ENCODE data around the gene ZNF536. TPM values are rescaled to one million over a fixed set of nuclear protein-coding genes. Genes with fewer than 3 reads are reported as not detected.
"Not testable (repeated sequence)": the region's sequence is repeated elsewhere in the genome, so short reads cannot be mapped to it uniquely, and the experiment has no call there.

The ZNF536 gene
- total and polyA plus RNA-seq, 2 donors from 2014 or later, result 0.19 to 0.25 TPM

DNA sequence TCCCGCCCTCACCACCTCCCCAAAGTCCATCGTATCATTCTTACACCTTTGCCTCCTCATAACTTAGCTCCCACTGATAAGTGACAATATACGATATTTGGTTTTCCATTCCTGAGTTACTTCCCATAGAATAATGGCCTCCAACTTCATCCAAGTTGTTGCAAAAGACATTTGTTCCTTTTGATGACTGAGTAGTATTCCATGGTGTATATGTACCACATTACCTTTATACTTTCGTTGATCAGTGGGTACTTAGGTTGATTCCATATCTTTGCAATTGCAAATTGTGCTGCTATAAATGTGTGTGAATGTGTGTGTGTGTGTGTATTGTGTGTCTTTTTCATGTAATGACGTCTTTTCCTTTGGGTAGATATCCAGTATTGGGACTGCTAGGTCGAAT is 109.6 kb downstream of the ZNF536 start:
- Histone ChIP-seq H3K9me3 (ENCODE audit: control insufficient read depth in 2 of 3, insufficient read depth in 1 of 3, low read length in 3 of 3) (no peaks in the 10 kb centered on the region), H3K27ac (ENCODE audit: low read depth in 2 of 2, low read length in 2 of 2) (no peak overlapping the region), H3K4me1 (ENCODE audit: control insufficient read depth in 2 of 3, insufficient read depth in 2 of 3, low read depth in 1 of 3, low read length in 3 of 3) (peaks cover 0 to 6% (median 0%) of the 10 kb centered on the region in 3 donors), H3K9ac (ENCODE audit: low read length in 3 of 3) (no peak overlapping the region), H3K36me3 (ENCODE audit: control insufficient read depth in 2 of 3, insufficient read depth in 3 of 3, low read length in 3 of 3) (no peaks in the 10 kb centered on the region), H3K4me3 (ENCODE audit: low read length in 3 of 3) (no peak overlapping the region), H3K27me3 (ENCODE audit: control insufficient read depth, insufficient read depth, low read length) (no peaks in the 10 kb centered on the region)
- intact Hi-C loops (cut with DNase I), result no loop called here
- TF ChIP-seq, protein P1, sequence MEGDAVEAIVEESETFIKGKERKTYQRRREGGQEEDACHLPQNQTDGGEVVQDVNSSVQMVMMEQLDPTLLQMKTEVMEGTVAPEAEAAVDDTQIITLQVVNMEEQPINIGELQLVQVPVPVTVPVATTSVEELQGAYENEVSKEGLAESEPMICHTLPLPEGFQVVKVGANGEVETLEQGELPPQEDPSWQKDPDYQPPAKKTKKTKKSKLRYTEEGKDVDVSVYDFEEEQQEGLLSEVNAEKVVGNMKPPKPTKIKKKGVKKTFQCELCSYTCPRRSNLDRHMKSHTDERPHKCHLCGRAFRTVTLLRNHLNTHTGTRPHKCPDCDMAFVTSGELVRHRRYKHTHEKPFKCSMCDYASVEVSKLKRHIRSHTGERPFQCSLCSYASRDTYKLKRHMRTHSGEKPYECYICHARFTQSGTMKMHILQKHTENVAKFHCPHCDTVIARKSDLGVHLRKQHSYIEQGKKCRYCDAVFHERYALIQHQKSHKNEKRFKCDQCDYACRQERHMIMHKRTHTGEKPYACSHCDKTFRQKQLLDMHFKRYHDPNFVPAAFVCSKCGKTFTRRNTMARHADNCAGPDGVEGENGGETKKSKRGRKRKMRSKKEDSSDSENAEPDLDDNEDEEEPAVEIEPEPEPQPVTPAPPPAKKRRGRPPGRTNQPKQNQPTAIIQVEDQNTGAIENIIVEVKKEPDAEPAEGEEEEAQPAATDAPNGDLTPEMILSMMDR (IDR thresholded peaks at IDR 0.05; ENCODE audit: borderline replicate concordance, extremely low read depth, insufficient read depth), result no peak
- FAIRE-seq, result no peak
- no peak for DNase-seq

DNA sequence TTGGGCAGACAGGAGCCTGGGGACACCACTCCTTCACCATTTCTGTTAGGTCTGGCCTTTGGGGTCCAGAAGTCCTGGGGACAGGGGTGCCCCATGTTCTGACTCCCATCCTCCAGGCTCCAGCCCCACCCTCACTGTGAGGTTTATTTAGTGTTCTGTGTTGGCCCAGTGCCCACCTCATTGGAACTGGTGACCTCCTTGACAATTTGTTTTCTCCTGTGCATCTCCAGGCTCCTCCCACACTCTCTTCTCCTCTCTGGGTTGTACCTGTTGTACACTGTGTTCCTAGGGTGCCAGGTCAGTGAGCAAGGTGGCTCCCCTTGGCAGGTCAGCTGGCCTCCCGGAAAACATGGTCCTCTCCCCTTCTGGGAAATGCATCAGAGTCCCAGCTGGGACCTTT is 110.8 kb downstream of the ZNF536 start:
- H3K4me1 ChIP-seq (ENCODE audit: control insufficient read depth in 2 of 3, insufficient read depth in 2 of 3, low read depth in 1 of 3, low read length in 3 of 3), result peaks cover 0 to 6% (median 0%) of the 10 kb centered on the region in 3 donors
- DNase-seq, result no peak
- H3K4me3 ChIP-seq (ENCODE audit: low read length in 3 of 3), result no peak overlapping the region
- no peak overlapping the region for H3K27ac ChIP-seq (ENCODE audit: low read depth in 2 of 2, low read length in 2 of 2)
- TF ChIP-seq, protein P1 (IDR thresholded peaks at IDR 0.05; ENCODE audit: borderline replicate concordance, extremely low read depth, insufficient read depth), result no peak
- FAIRE-seq, result no peak
- H3K9me3 ChIP-seq (ENCODE audit: control insufficient read depth in 2 of 3, insufficient read depth in 1 of 3, low read length in 3 of 3), result no peaks in the 10 kb centered on the region
- H3K9ac ChIP-seq (ENCODE audit: low read length in 3 of 3), result no peak overlapping the region
- intact Hi-C loops (cut with DNase I), result no loop called here
- H3K27me3 ChIP-seq (ENCODE audit: control insufficient read depth, insufficient read depth, low read length), result no peaks in the 10 kb centered on the region
- H3K36me3 ChIP-seq (ENCODE audit: control insufficient read depth in 2 of 3, insufficient read depth in 3 of 3, low read length in 3 of 3), result no peaks in the 10 kb centered on the region

- FAIRE-seq; H3K4me1 ChIP-seq (ENCODE audit: control insufficient read depth in 2 of 3, insufficient read depth in 2 of 3, low read depth in 1 of 3, low read length in 3 of 3); intact Hi-C loops (cut with DNase I); H3K9ac ChIP-seq (ENCODE audit: low read length in 3 of 3); H3K27ac ChIP-seq (ENCODE audit: low read depth in 2 of 2, low read length in 2 of 2); H3K9me3 ChIP-seq (ENCODE audit: control insufficient read depth in 2 of 3, insufficient read depth in 1 of 3, low read length in 3 of 3); H3K36me3 ChIP-seq (ENCODE audit: control insufficient read depth in 2 of 3, insufficient read depth in 3 of 3, low read length in 3 of 3); DNase-seq; H3K4me3 ChIP-seq (ENCODE audit: low read length in 3 of 3); H3K27me3 ChIP-seq (ENCODE audit: control insufficient read depth, insufficient read depth, low read length): not testable (repeated sequence)
These were observed 114.1 kb downstream of the ZNF536 start for GRCh38 chr19:30486250-30486649.

- DNase-seq (no peak), FAIRE-seq (no peak)
- no peaks in the 10 kb centered on the region for H3K9me3 ChIP-seq (ENCODE audit: control insufficient read depth in 2 of 3, insufficient read depth in 1 of 3, low read length in 3 of 3)
- H3K4me3 ChIP-seq (ENCODE audit: low read length in 3 of 3), result no peak overlapping the region
- no peaks in the 10 kb centered on the region for H3K4me1 ChIP-seq (ENCODE audit: control insufficient read depth in 2 of 3, insufficient read depth in 2 of 3, low read depth in 1 of 3, low read length in 3 of 3)
- TF ChIP-seq, protein P1 (IDR thresholded peaks at IDR 0.05; ENCODE audit: borderline replicate concordance, extremely low read depth, insufficient read depth), result no peak
- no peaks in the 10 kb centered on the region for H3K36me3 ChIP-seq (ENCODE audit: control insufficient read depth in 2 of 3, insufficient read depth in 3 of 3, low read length in 3 of 3)
- H3K27ac ChIP-seq (ENCODE audit: low read depth in 2 of 2, low read length in 2 of 2), result no peak overlapping the region
- intact Hi-C loops (cut with DNase I), result no loop called here
- no peaks in the 10 kb centered on the region for H3K27me3 ChIP-seq (ENCODE audit: control insufficient read depth, insufficient read depth, low read length)
- no peak overlapping the region for H3K9ac ChIP-seq (ENCODE audit: low read length in 3 of 3)
These were observed 115.0 kb downstream of the ZNF536 start for GRCh38 chr19:30487178-30487577.
